ENCODE data around the gene PIGW. TPM values are rescaled to one million over a fixed set of nuclear protein-coding genes. Genes with fewer than 3 reads are reported as not detected.

The PIGW gene
- total and polyA plus RNA-seq, 2 donors from 2014 or later: 4.7 to 11.1 TPM

DNA sequence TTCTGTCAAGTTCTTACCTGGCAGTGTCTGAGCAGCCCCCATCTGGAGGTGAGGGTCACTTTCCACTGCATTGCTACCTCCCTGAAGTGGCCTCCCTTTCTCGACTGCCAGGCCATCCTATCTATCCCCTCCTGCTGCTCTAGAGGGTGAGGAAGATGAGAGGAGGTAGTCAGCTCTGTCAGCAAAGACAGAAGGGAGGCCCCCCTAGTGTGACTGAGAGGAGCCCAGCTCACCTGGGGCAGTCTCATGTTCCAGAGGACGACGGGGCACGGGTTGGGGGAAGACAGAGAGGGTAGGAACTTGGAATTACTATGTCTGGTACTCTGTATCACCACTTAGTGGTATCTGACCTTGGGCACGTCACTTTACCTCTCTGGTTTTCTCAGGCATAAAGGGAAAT is 22.1 kb upstream of the PIGW start:
- FAIRE-seq (no peak), DNase-seq (no peak)
- TF ChIP-seq, protein P1, sequence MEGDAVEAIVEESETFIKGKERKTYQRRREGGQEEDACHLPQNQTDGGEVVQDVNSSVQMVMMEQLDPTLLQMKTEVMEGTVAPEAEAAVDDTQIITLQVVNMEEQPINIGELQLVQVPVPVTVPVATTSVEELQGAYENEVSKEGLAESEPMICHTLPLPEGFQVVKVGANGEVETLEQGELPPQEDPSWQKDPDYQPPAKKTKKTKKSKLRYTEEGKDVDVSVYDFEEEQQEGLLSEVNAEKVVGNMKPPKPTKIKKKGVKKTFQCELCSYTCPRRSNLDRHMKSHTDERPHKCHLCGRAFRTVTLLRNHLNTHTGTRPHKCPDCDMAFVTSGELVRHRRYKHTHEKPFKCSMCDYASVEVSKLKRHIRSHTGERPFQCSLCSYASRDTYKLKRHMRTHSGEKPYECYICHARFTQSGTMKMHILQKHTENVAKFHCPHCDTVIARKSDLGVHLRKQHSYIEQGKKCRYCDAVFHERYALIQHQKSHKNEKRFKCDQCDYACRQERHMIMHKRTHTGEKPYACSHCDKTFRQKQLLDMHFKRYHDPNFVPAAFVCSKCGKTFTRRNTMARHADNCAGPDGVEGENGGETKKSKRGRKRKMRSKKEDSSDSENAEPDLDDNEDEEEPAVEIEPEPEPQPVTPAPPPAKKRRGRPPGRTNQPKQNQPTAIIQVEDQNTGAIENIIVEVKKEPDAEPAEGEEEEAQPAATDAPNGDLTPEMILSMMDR (IDR thresholded peaks at IDR 0.05; ENCODE audit: borderline replicate concordance, extremely low read depth, insufficient read depth): no peak
- Histone ChIP-seq H3K27ac (ENCODE audit: low read depth in 2 of 2, low read length in 2 of 2) (no peak overlapping the region), H3K36me3 (ENCODE audit: control insufficient read depth in 2 of 3, insufficient read depth in 3 of 3, low read length in 3 of 3) (peaks cover 0 to 7% (median 3%) of the 10 kb centered on the region in 3 donors), H3K4me1 (ENCODE audit: control insufficient read depth in 2 of 3, insufficient read depth in 2 of 3, low read depth in 1 of 3, low read length in 3 of 3) (no peaks in the 10 kb centered on the region), H3K27me3 (ENCODE audit: control insufficient read depth, insufficient read depth, low read length) (no peaks in the 10 kb centered on the region), H3K4me3 (ENCODE audit: low read length in 3 of 3) (no peak overlapping the region), H3K9ac (ENCODE audit: low read length in 3 of 3) (no peak overlapping the region), H3K9me3 (ENCODE audit: control insufficient read depth in 2 of 3, insufficient read depth in 1 of 3, low read length in 3 of 3) (no peaks in the 10 kb centered on the region)
- intact Hi-C loops (cut with DNase I): no loop called here

DNA sequence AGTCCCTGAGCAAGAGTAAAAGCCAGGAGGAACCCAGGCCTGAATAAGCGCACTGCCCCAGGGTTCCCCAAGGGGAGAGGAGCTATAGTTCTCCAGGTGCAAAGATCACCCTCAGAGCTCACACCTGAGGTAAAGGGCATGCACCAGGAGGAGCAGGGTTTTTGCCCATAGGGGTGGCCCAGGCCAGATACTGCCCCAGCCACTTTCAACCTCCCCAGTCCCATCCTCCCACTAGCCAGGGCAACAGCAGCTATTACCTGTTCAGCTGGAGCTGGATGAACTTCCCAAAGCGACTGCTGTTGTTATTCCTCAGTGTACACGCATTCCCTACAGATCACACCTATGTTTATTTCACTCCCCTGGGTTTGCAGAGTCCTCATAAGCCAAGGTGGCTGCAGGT is 19.9 kb upstream of the PIGW start:
- DNase-seq (no peak), FAIRE-seq (no peak)
- Histone ChIP-seq H3K9ac (ENCODE audit: low read length in 3 of 3) (no peak overlapping the region), H3K4me3 (ENCODE audit: low read length in 3 of 3) (no peak overlapping the region), H3K4me1 (ENCODE audit: control insufficient read depth in 2 of 3, insufficient read depth in 2 of 3, low read depth in 1 of 3, low read length in 3 of 3) (no peaks in the 10 kb centered on the region), H3K36me3 (ENCODE audit: control insufficient read depth in 2 of 3, insufficient read depth in 3 of 3, low read length in 3 of 3) (peaks cover 0 to 7% (median 3%) of the 10 kb centered on the region in 3 donors), H3K9me3 (ENCODE audit: control insufficient read depth in 2 of 3, insufficient read depth in 1 of 3, low read length in 3 of 3) (no peaks in the 10 kb centered on the region), H3K27me3 (ENCODE audit: control insufficient read depth, insufficient read depth, low read length) (no peaks in the 10 kb centered on the region), H3K27ac (ENCODE audit: low read depth in 2 of 2, low read length in 2 of 2) (no peak overlapping the region)
- intact Hi-C loops (cut with DNase I): no loop called here
- TF ChIP-seq, protein P1 (IDR thresholded peaks at IDR 0.05; ENCODE audit: borderline replicate concordance, extremely low read depth, insufficient read depth): no peak

DNA sequence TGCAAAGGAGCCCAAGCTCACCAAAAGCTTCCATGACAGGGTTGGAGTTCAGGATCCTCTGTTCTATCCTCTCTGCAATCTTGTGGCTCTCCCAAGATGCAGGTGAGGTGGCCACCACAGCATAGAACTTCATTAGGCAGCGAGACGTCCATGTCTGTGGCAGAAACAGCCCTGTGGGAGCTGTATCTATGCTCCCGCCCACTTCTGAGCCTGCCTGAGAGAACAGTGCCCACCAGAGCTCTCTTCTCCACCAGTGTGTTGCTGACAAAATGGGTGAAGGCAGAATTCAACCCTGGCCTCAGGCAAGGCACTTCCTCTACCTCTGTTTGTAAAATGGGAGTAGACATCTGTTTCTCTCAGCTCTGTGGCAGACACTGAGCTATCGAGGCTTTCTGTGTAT is 18.9 kb upstream of the PIGW start:
- DNase-seq: no peak
- H3K9ac ChIP-seq (ENCODE audit: low read length in 3 of 3): no peak overlapping the region
- no peaks in the 10 kb centered on the region for H3K4me1 ChIP-seq (ENCODE audit: control insufficient read depth in 2 of 3, insufficient read depth in 2 of 3, low read depth in 1 of 3, low read length in 3 of 3)
- H3K27me3 ChIP-seq (ENCODE audit: control insufficient read depth, insufficient read depth, low read length): no peaks in the 10 kb centered on the region
- no peak for FAIRE-seq
- intact Hi-C loops (cut with DNase I): no loop called here
- TF ChIP-seq, protein P1 (IDR thresholded peaks at IDR 0.05; ENCODE audit: borderline replicate concordance, extremely low read depth, insufficient read depth): no peak
- H3K9me3 ChIP-seq (ENCODE audit: control insufficient read depth in 2 of 3, insufficient read depth in 1 of 3, low read length in 3 of 3): no peaks in the 10 kb centered on the region
- H3K27ac ChIP-seq (ENCODE audit: low read depth in 2 of 2, low read length in 2 of 2): no peak overlapping the region
- H3K36me3 ChIP-seq (ENCODE audit: control insufficient read depth in 2 of 3, insufficient read depth in 3 of 3, low read length in 3 of 3): peaks cover 0 to 7% (median 3%) of the 10 kb centered on the region in 3 donors
- H3K4me3 ChIP-seq (ENCODE audit: low read length in 3 of 3): no peak overlapping the region

DNA sequence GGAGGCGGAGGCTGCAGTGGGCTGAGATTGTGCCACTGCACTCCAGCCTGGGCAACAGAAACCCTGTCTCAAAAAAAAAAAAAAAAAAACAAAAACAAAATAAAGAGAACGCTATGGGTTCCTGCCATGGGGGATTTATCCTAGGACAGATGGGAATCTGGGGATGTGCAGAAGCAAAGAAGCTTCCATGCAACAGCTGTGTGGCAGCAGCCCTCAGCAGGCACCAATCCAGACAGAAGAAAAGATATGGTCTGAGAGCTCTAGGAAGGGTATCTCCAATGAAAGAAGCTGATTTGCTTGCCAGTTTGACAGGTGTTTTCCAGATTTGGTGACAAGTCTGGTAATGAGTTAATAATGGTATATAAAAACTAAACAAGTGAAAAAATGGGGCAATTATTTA is 11.7 kb upstream of the PIGW start:
- Histone ChIP-seq H3K27me3 (ENCODE audit: control insufficient read depth, insufficient read depth, low read length) (no peaks in the 10 kb centered on the region), H3K27ac (ENCODE audit: low read depth in 2 of 2, low read length in 2 of 2) (no peak overlapping the region), H3K9me3 (ENCODE audit: control insufficient read depth in 2 of 3, insufficient read depth in 1 of 3, low read length in 3 of 3) (no peaks in the 10 kb centered on the region), H3K4me1 (ENCODE audit: control insufficient read depth in 2 of 3, insufficient read depth in 2 of 3, low read depth in 1 of 3, low read length in 3 of 3) (no peaks in the 10 kb centered on the region), H3K36me3 (ENCODE audit: control insufficient read depth in 2 of 3, insufficient read depth in 3 of 3, low read length in 3 of 3) (peaks cover 0 to 20% (median 20%) of the 10 kb centered on the region in 3 donors), H3K9ac (ENCODE audit: low read length in 3 of 3) (no peak overlapping the region), H3K4me3 (ENCODE audit: low read length in 3 of 3) (no peak overlapping the region)
- DNase-seq (no peak), FAIRE-seq (no peak)
- TF ChIP-seq, protein P1 (IDR thresholded peaks at IDR 0.05; ENCODE audit: borderline replicate concordance, extremely low read depth, insufficient read depth): no peak
- intact Hi-C loops (cut with DNase I): no loop called here
